Neural progenitor cell (in vitro differentiated cells): ENCODE data around the gene ZNF212. TPM values are rescaled to one million over a fixed set of nuclear protein-coding genes. Genes with fewer than 3 reads are reported as not detected.
A peak's percentile ranks its signal among the peaks of the same experiment; 100 is the strongest.

Experiments
- DNase-seq: peaks from one replicate; pipeline ENCODE4 v3.0.0-alpha.2; 2016; ENCODE audit warnings: low spot score
- H2AFZ ChIP-seq: fragments of 200-600 bp; sonication (generic); replicated peaks from 2 replicates; pipeline ENCODE4 v1.6.1; 2016; ENCODE audit warnings: antibody characterized with exemption
- H3F3A ChIP-seq: fragments of 200-600 bp; sonication (generic); 2 replicates; pipeline ENCODE4 v1.6.1; 2016; ENCODE audit warnings: antibody characterized with exemption, low read depth
- H3K27ac ChIP-seq: fragments of 200-600 bp; sonication (generic); 2 replicates; pipeline ENCODE4 v1.5.1; 2016; ENCODE audit warnings: mild to moderate bottlenecking
- H3K27me3 ChIP-seq: fragments of 200-600 bp; sonication (generic); 2 replicates; pipeline ENCODE4 v1.6.1; 2016; ENCODE audit warnings: mild to moderate bottlenecking, moderate library complexity
- H3K36me3 ChIP-seq: fragments of 200-600 bp; sonication (generic); 2 replicates; pipeline ENCODE4 v1.5.1; 2016
- H3K4me1 ChIP-seq: fragments of 200-600 bp; sonication (generic); 2 replicates; pipeline ENCODE4 v1.6.1; 2016; ENCODE audit warnings: mixed run types
- H3K4me2 ChIP-seq: fragments of 200-600 bp; sonication (generic); 2 replicates; pipeline ENCODE4 v1.6.1; 2016
- H3K4me3 ChIP-seq: fragments of 200-600 bp; sonication (generic); 2 replicates; pipeline ENCODE4 v1.5.1; 2016
- H3K79me2 ChIP-seq: fragments of 200-600 bp; sonication (generic); 2 replicates; pipeline ENCODE4 v1.6.1; 2016; ENCODE audit warnings: low read depth
- H3K9ac ChIP-seq: fragments of 200-600 bp; sonication (generic); 2 replicates; pipeline ENCODE4 v1.6.1; 2016
- H3K9me3 ChIP-seq: fragments of 200-600 bp; sonication (generic); 2 replicates; pipeline ENCODE4 v1.5.1; 2016; ENCODE audit warnings: low read depth
- H4K20me1 ChIP-seq: fragments of 200-600 bp; sonication (generic); 2 replicates; pipeline ENCODE4 v1.6.1; 2016; ENCODE audit warnings: low read depth
- H3K27ac Mint-ChIP-seq: 3 replicates; pipeline ENCODE4 v1.8.0; 2021; ENCODE audit warnings: mixed read lengths
- H3K27me3 Mint-ChIP-seq: 2 replicates; pipeline ENCODE4 v1.8.0; 2022; ENCODE audit warnings: low read depth, mild to moderate bottlenecking, inconsistent platforms, moderate library complexity, mixed read lengths; ENCODE audit not compliant: insufficient read depth
- H3K36me3 Mint-ChIP-seq: 3 replicates; pipeline ENCODE4 v1.8.0; 2021; ENCODE audit warnings: mixed read lengths
- H3K4me1 Mint-ChIP-seq: 3 replicates; pipeline ENCODE4 v1.8.0; 2021; ENCODE audit warnings: mixed read lengths
- H3K4me3 Mint-ChIP-seq: 3 replicates; pipeline ENCODE4 v1.8.0; 2021; ENCODE audit warnings: mild to moderate bottlenecking, moderate library complexity, mixed read lengths
- H3K9me3 Mint-ChIP-seq: 3 replicates; pipeline ENCODE4 v1.8.0; 2020; ENCODE audit warnings: mixed read lengths
- CTCF ChIP-seq: fragments of 200-600 bp; sonication (generic); IDR thresholded peaks from 2 replicates; pipeline ENCODE4 v1.5.1; 2017; ENCODE audit warnings: antibody characterized with exemption, mild to moderate bottlenecking
- EZH2 ChIP-seq: fragments of 200-600 bp; sonication (generic); IDR thresholded peaks from 2 replicates; pipeline ENCODE4 v1.6.1; 2017; ENCODE audit warnings: antibody characterized with exemption, mild to moderate bottlenecking, moderate library complexity
- EZH2phosphoT487 ChIP-seq: fragments of 200-600 bp; sonication (generic); IDR thresholded peaks from 2 replicates; pipeline ENCODE4 v1.6.1; 2017; ENCODE audit warnings: antibody characterized with exemption
- total RNA-seq: library from RNA; depleted of rRNA; stranded (reverse); fragments of >200 nt; gene quantifications from 2 replicates; pipeline ENCODE4 v1.2.3, GENCODE V29; 2015; ENCODE audit warnings: low replicate concordance

ZNF212 gene
- total RNA-seq, 1 donor from 2014 or later = 11.2 TPM

- peaks cover 4% of the 10 kb centered on the region for H3K9me3 Mint-ChIP-seq
- H2AFZ ChIP-seq = no peak overlapping the region
- no peaks in the 10 kb centered on the region for H3K36me3 ChIP-seq
- peak overlapping the region; percentile 29 for H3K27ac Mint-ChIP-seq
- H3K9me3 ChIP-seq = no peaks in the 10 kb centered on the region
- no peak overlapping the region for H3K4me2 ChIP-seq
- no peak overlapping the region for H3K4me3 ChIP-seq
- peaks cover 2% of the 10 kb centered on the region for H3K27me3 Mint-ChIP-seq
- H3K27ac ChIP-seq = no peak overlapping the region
- peaks cover 37% of the 10 kb centered on the region for H3K36me3 Mint-ChIP-seq
- TF ChIP-seq EZH2 = no peak
- TF ChIP-seq EZH2phosphoT487 = no peak
- no peak for TF ChIP-seq CTCF
- H3F3A ChIP-seq = no peaks in the 10 kb centered on the region
- DNase-seq = no peak
- no peaks in the 10 kb centered on the region for H3K4me1 ChIP-seq
- no peak overlapping the region for H3K4me3 Mint-ChIP-seq
- no peaks in the 10 kb centered on the region for H3K4me1 Mint-ChIP-seq
- no peak overlapping the region for H3K9ac ChIP-seq
- H3K27me3 ChIP-seq = no peaks in the 10 kb centered on the region
- no peaks in the 10 kb centered on the region for H4K20me1 ChIP-seq
- H3K79me2 ChIP-seq = no peaks in the 10 kb centered on the region
Measured at GRCh38 chr7:149277871-149278270, 38.4 kb downstream of the ZNF212 start.

DNA sequence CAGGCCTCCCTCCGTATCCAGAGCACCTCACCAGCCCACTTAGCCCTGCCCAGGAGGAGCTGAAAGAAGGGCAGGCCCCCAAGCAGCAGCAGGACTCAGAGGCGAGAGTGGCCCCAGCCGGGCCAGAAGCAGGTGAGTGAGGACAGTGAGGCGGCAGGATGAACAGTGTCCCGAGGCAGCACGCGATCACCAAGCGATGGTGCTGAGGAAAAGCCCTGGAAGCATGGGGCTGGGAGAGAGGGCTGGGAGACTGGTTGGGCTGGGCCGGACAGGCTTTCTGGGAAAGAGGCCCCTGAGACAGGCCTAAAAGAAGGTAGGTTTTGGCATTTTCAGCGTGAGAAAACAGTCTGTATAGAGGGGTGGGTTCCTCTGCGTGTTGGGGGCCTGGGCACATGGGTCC is 38.9 kb downstream of the ZNF212 start:
- TF ChIP-seq EZH2phosphoT487 (no peak), EZH2 (no peak), CTCF (no peak)
- Histone ChIP-seq H3K79me2 (no peaks in the 10 kb centered on the region), H2AFZ (no peak overlapping the region), H3K36me3 (no peaks in the 10 kb centered on the region), H3K27me3 (no peaks in the 10 kb centered on the region), H3K9me3 (no peaks in the 10 kb centered on the region), H3K9ac (no peak overlapping the region), H3K4me3 (no peak overlapping the region), H4K20me1 (no peaks in the 10 kb centered on the region), H3K27ac (no peak overlapping the region), H3K4me1 (no peaks in the 10 kb centered on the region), H3F3A (no peaks in the 10 kb centered on the region), H3K4me2 (no peak overlapping the region)
- no peak for DNase-seq
- Mint-ChIP-seq H3K9me3 (peaks cover 4% of the 10 kb centered on the region), H3K27me3 (peaks cover 2% of the 10 kb centered on the region), H3K4me1 (no peaks in the 10 kb centered on the region), H3K36me3 (peaks cover 32% of the 10 kb centered on the region), H3K4me3 (no peak overlapping the region), H3K27ac (no peak overlapping the region)

DNA sequence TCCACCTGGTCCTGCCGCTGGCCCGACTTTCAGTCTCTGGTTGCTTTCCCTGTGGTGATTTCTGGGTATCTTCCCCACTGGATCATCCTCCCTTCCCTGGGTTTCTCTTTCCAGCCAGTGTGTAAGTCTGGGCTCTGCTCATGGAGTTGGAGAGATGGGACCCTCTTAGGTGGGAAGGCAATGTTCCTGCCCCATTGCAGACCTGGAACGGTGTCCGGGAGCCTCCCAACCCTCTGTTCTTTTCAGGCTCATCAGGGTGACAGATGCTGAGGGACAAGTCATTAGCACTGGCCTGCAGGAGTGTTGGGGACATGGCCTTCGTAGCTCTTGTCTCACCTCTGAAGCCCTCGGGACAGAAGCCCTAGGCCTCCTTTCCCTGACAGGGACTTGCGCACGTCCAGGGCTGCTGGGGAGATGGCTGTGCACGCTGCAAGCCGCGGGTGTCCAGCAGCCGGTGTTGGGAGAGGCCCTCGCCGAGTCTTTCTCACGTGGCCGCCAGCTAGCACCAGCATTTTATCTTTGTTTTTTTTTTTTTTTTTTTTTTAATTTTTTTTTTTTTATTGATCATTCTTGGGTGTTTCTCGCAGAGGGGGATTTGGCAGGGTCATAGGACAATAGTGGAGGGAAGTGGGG is 39.8 kb downstream of the ZNF212 start:
- DNase-seq = no peak
- no peaks in the 10 kb centered on the region for H3K79me2 ChIP-seq
- H4K20me1 ChIP-seq = no peaks in the 10 kb centered on the region
- peaks cover 3% of the 10 kb centered on the region for H3K27me3 ChIP-seq
- no peaks in the 10 kb centered on the region for H3K9me3 ChIP-seq
- H3K27ac ChIP-seq = no peak overlapping the region
- no peak overlapping the region for H3K4me3 Mint-ChIP-seq
- peaks cover 28% of the 10 kb centered on the region for H3K36me3 Mint-ChIP-seq
- no peak overlapping the region for H3K4me3 ChIP-seq
- no peak overlapping the region for H3K27ac Mint-ChIP-seq
- no peak overlapping the region for H2AFZ ChIP-seq
- H3K36me3 ChIP-seq = no peaks in the 10 kb centered on the region
- H3K9ac ChIP-seq = no peak overlapping the region
- H3K4me1 Mint-ChIP-seq = no peaks in the 10 kb centered on the region
- TF ChIP-seq EZH2 = no peak
- no peak for TF ChIP-seq CTCF
- no peak for TF ChIP-seq EZH2phosphoT487
- H3K27me3 Mint-ChIP-seq = peaks cover 2% of the 10 kb centered on the region
- H3K4me2 ChIP-seq = no peak overlapping the region
- peaks cover 5% of the 10 kb centered on the region for H3F3A ChIP-seq
- no peaks in the 10 kb centered on the region for H3K4me1 ChIP-seq
- H3K9me3 Mint-ChIP-seq = peaks cover 4% of the 10 kb centered on the region
